K562 (cell line): Measurements from ENCODE around the gene COPE. TPM values are rescaled to one million over a fixed set of nuclear protein-coding genes. Genes with fewer than 3 reads are reported as not detected.
A peak's percentile ranks its signal among the peaks of the same experiment; 100 is the strongest.

Experiments used
- ATAC-seq: fragments of 200-7000 bp; cut with Tn5 transposase; 3 replicates; pipeline ENCODE4 v1.9.1; 2020; ENCODE audit warnings: moderate library complexity
- BruUV-seq: library from RNA; stranded (reverse); fragments of 400-500 nt; replicated peaks from 2 replicates; lab custom pipeline; 2021; lab: Mats Ljungman, UMichigan
- CTCF ChIA-PET: fragments of 300-600 bp; formaldehyde crosslinking; extraction: SDS; loops from one replicate; lab custom pipeline; 2021; ENCODE audit warnings: low intra/inter-chr PET ratio; lab: Yijun Ruan, JAX
- POLR2A ChIA-PET: fragments of 300-600, 350-650 bp; sonication (Branson Sonifier 250); formaldehyde crosslinking; extraction: SDS; loops from one replicate; lab custom pipeline; 2021; ENCODE audit warnings: antibody characterized with exemption, inconsistent platforms; lab: Yijun Ruan, JAX
- DNase-seq, 4 experiments: peaks; one replicate each; pipeline versions ENCODE4 v3.0.0 to v3.0.0-alpha.2; 2011 to 2018; ENCODE audit warnings: low spot score in 3 of 4, mixed read lengths in 3 of 4; ENCODE audit errors: extremely low read depth in 1 of 4
- FAIRE-seq: peaks from 2 replicates; lab custom pipeline; 2011; peaks lifted over from hg19 to GRCh38; lab: Jason Lieb, UNC
- H2AFZ ChIP-seq: 2 replicates; pipeline ENCODE4 v1.6.0; 2011; ENCODE audit warnings: low read depth, low read length, control low read depth, inconsistent platforms
- H3K27ac ChIP-seq: fragments of 200-600 bp; 3 replicates; pipeline ENCODE4 v1.8.0; 2011; ENCODE audit warnings: low read depth, mild to moderate bottlenecking, control low read depth, inconsistent platforms, low read length, moderate library complexity, mixed read lengths; ENCODE audit errors: extremely low read depth
- H3K27me3 ChIP-seq, 2 experiments: fragments of 300-600 bp in 1 of 2; 2 replicates in 1 of 2; 3 replicates in 1 of 2; pipeline versions ENCODE4 v1.6.0 to v1.8.0; 2011; ENCODE audit warnings: inconsistent platforms in 2 of 2, low read length in 2 of 2, mild to moderate bottlenecking in 1 of 2, mixed read lengths in 1 of 2, moderate library complexity in 1 of 2; ENCODE audit not compliant: control insufficient read depth in 2 of 2, insufficient read depth in 2 of 2
- H3K36me3 ChIP-seq: fragments of 300-600 bp; 3 replicates; pipeline ENCODE4 v1.8.0; 2011; ENCODE audit warnings: mild to moderate bottlenecking, low read length, inconsistent platforms; ENCODE audit not compliant: control insufficient read depth, insufficient read depth
- H3K4me1 ChIP-seq, 2 experiments: fragments of 200-600 bp in 1 of 2; replicated peaks in 1 of 2; 2 replicates in 1 of 2; 3 replicates in 1 of 2; pipeline versions ENCODE4 v1.5.1 to v1.8.0; 2011; ENCODE audit warnings: inconsistent platforms in 2 of 2, low read length in 2 of 2, mild to moderate bottlenecking in 1 of 2, mixed read lengths in 1 of 2, moderate library complexity in 1 of 2; ENCODE audit not compliant: control insufficient read depth in 2 of 2, insufficient read depth in 2 of 2
- H3K4me2 ChIP-seq: 2 replicates; pipeline ENCODE4 v1.6.1; 2011; ENCODE audit warnings: low read length, control low read depth, inconsistent platforms, mixed read lengths; ENCODE audit not compliant: insufficient read depth
- H3K4me3 ChIP-seq: fragments of 200-600 bp; sonication (generic), shearing (Covaris generic); 2 replicates; pipeline ENCODE4 v1.5.1; 2016; ENCODE audit warnings: control low read depth, inconsistent platforms
- H3K79me2 ChIP-seq: fragments of 200-600 bp; 3 replicates; pipeline ENCODE4 v1.8.0; 2011; ENCODE audit warnings: low read length, inconsistent platforms; ENCODE audit not compliant: control insufficient read depth, insufficient read depth
- H3K9ac ChIP-seq, 2 experiments: 2 replicates each; pipeline versions ENCODE4 v1.6.0 to v1.6.1; 2011; ENCODE audit warnings: low read depth in 2 of 2, low read length in 2 of 2, control low read depth in 1 of 2, inconsistent platforms in 1 of 2, mild to moderate bottlenecking in 1 of 2, mixed read lengths in 1 of 2; ENCODE audit not compliant: insufficient read depth in 1 of 2
- H3K9me1 ChIP-seq: one replicate; pipeline ENCODE4 v1.6.0; 2011; ENCODE audit warnings: inconsistent platforms, mild to moderate bottlenecking, low read length, moderate library complexity; ENCODE audit not compliant: control insufficient read depth, insufficient read depth
- H3K9me3 ChIP-seq: replicated peaks from 2 replicates; pipeline ENCODE4 v1.5.1; 2011; ENCODE audit warnings: low read depth, low read length, inconsistent platforms; ENCODE audit not compliant: control insufficient read depth, insufficient read depth
- H4K20me1 ChIP-seq: replicated peaks from 2 replicates; pipeline ENCODE4 v1.6.1; 2011; ENCODE audit warnings: low read length, inconsistent platforms, mixed read lengths; ENCODE audit not compliant: control insufficient read depth, insufficient read depth
- DNMT1 ChIP-seq: fragments of 450-650 bp; IDR thresholded peaks from 2 replicates; pipeline ENCODE4 v1.6.1; 2016; ENCODE audit warnings: antibody characterized with exemption, mild to moderate bottlenecking
- EGR1 ChIP-seq: fragments of 450-650 bp; conservative IDR thresholded peaks from 2 replicates; pipeline ENCODE4 v1.6.1; 2017; ENCODE audit warnings: mild to moderate bottlenecking
- FOXJ3 ChIP-seq: sonication (generic); formaldehyde crosslinking; IDR thresholded peaks from 2 replicates; pipeline ENCODE4 v1.4.0; 2020; ENCODE audit warnings: mild to moderate bottlenecking, missing genetic modification reagents
- MTF1 ChIP-seq: fragments of 250-450 bp; sonication (Bioruptor Pico); IDR thresholded peaks from 2 replicates; pipeline ENCODE4 v1.9.0; 2021; ENCODE audit warnings: moderate library complexity, mild to moderate bottlenecking, inconsistent platforms, borderline replicate concordance
- NFE2 ChIP-seq: IDR thresholded peaks from 2 replicates; pipeline ENCODE4 v1.6.1; 2014; ENCODE audit warnings: antibody characterized with exemption, low read depth
- POLR2A ChIP-seq: fragments of 450-650 bp; conservative IDR thresholded peaks from 2 replicates; pipeline ENCODE4 v1.6.1; 2016
- POLR2AphosphoS5 ChIP-seq: IDR thresholded peaks from 2 replicates; pipeline ENCODE4 v1.6.1; 2011; ENCODE audit warnings: mild to moderate bottlenecking, low read depth, low read length, moderate library complexity; ENCODE audit not compliant: control insufficient read depth, insufficient read depth
- POLR2G ChIP-seq: fragments of 200-400 bp; formaldehyde crosslinking; IDR thresholded peaks from 2 replicates; pipeline ENCODE4 v1.6.1; 2017; ENCODE audit warnings: low read depth, mild to moderate bottlenecking, antibody characterized with exemption, low read length, moderate library complexity
- RBFOX2 ChIP-seq: fragments of 200-400 bp; formaldehyde crosslinking; IDR thresholded peaks from 2 replicates; pipeline ENCODE4 v1.6.1; 2017; ENCODE audit warnings: low read depth, mild to moderate bottlenecking, low read length, moderate library complexity
- SUPT5H ChIP-seq: fragments of 450-650 bp; IDR thresholded peaks from 2 replicates; pipeline ENCODE4 v1.6.1; 2016
- WGBS: fragments of 100-300 bp; shearing (Covaris generic); methylation state at CpG from one replicate; pipeline ENCODE4 v1.1.6; 2016; ENCODE audit warnings: low coverage, mixed read lengths; ENCODE audit not compliant: insufficient coverage; ENCODE audit errors: missing lambda C conversion rate; 5-methylcytosine and 5-hydroxymethylcytosine counted together
- in situ Hi-C: fragments of 300-500 bp; cut with MboI; formaldehyde crosslinking; loops from 4 replicates; pipeline ENCODE4 v1.15.0; 2018; ENCODE audit warnings: inconsistent platforms, mixed read lengths
- intact Hi-C: fragments of 100-400 bp; cut with micrococcal nuclease; formaldehyde crosslinking; loops from 2 replicates; pipeline ENCODE4 v1.14.2; 2022
- polyA plus RNA-seq, 8 experiments: library from polyadenylated mRNA; depleted of rRNA in 4 of 8; stranded (reverse) in 5 of 8; unstranded in 3 of 8; fragments of >200 nt; fragmentation: Nextera tagmentation in 2 of 8; fragmentation: Illumina TruSeq in 1 of 8; extraction: Ambion mirVana in 2 of 8; extraction: Trizol in 1 of 8; gene quantifications; 2 replicates each; pipeline versions ENCODE4 v1.2.1 to v1.2.3, GENCODE V29; 2011 to 2014; ENCODE audit warnings: inconsistent platforms in 1 of 8, missing spikeins in 1 of 8
- total RNA-seq, 7 experiments: library from RNA; depleted of rRNA in 6 of 7; stranded (reverse); fragments of >200 nt in 6 of 7; fragmentation: Illumina TruSeq in 2 of 7; extraction: Trizol in 2 of 7; gene quantifications; 2 replicates each; pipeline versions ENCODE4 v1.2.1 to v1.2.3, GENCODE V29; 2011 to 2021; ENCODE audit warnings: low replicate concordance in 1 of 7
- TF ChIP-seq, protein P1 (sequence below): sonication (generic); formaldehyde crosslinking; IDR thresholded peaks from 2 replicates; pipeline ENCODE4 v1.8.1; 2023; ENCODE audit warnings: mild to moderate bottlenecking, missing genetic modification reagents

COPE gene
- total and polyA plus RNA-seq, 9 of the 15 experiments (the other 6 are each of a cell fraction or from before 2014, with no cell fraction given): 5.8 to 273 (median 147) TPM

DNA sequence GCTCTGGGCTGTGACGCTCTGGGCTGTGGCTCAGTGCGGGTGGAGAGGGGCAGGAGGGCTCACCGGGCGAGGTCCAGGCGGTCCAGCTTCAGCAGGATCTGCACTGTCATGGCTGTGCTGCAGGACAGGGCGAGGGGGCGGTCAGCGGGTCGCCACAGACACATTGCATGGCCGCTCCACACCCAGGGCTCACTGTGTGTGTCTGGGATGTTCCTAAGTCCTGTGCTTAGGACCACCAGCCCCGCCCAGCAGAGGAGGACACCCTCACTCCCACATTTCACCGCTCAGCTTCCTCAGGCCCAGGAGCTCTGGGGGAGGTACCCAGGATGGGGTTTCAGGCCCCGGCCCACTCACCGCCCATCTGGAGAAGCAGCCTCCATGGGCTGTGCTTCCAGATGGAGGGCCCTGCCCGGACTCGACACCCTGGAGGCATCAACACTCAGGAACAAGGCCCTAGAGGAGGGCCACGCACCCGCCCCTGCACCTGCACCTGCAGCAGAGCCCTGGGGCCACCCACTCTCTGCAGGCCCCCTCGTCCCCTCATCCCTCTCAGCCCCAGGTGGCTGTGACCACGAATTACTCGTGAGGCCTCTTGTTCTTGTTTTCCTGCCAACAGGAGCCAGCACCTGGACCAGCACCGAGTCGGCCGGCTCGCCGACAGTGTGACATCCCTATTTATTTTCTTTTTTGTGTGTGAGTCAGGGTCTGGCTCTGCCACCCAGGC lies 13.5 kb downstream of the COPE start:
- no peaks in the 10 kb centered on the region for H3K9me1 ChIP-seq
- BruUV-seq: no TSS peak
- no peak for DNase-seq
- H3K9me3 ChIP-seq: no peaks in the 10 kb centered on the region
- no peak overlapping the region for H3K4me2 ChIP-seq
- no peak overlapping the region for H3K4me3 ChIP-seq
- POLR2A ChIA-PET: no interaction called here
- no peak overlapping the region for H3K27ac ChIP-seq
- FAIRE-seq: no peak
- CTCF ChIA-PET: no interaction called here
- H3K9ac ChIP-seq: no peak overlapping the region
- peak; percentile 32; the same call in 1 of the 2 replicates for TF ChIP-seq SUPT5H
- no peak for TF ChIP-seq FOXJ3 (CRISPR knock-in tag)
- TF ChIP-seq RBFOX2: peak; percentile 44; the same call in 1 of the 2 replicates
- 0 out of 2 replicates have a peak, but pooled peaks have one; percentile 25 for TF ChIP-seq POLR2AphosphoS5
- TF ChIP-seq, protein P1, sequence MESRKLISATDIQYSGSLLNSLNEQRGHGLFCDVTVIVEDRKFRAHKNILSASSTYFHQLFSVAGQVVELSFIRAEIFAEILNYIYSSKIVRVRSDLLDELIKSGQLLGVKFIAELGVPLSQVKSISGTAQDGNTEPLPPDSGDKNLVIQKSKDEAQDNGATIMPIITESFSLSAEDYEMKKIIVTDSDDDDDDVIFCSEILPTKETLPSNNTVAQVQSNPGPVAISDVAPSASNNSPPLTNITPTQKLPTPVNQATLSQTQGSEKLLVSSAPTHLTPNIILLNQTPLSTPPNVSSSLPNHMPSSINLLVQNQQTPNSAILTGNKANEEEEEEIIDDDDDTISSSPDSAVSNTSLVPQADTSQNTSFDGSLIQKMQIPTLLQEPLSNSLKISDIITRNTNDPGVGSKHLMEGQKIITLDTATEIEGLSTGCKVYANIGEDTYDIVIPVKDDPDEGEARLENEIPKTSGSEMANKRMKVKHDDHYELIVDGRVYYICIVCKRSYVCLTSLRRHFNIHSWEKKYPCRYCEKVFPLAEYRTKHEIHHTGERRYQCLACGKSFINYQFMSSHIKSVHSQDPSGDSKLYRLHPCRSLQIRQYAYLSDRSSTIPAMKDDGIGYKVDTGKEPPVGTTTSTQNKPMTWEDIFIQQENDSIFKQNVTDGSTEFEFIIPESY (CRISPR knock-in tag): peak; percentile 37; the same call in 1 of the 2 replicates
- TF ChIP-seq MTF1 (CRISPR knock-in tag): no peak
- peak; percentile 58 for TF ChIP-seq POLR2G
- peak; percentile 50 for TF ChIP-seq NFE2
- TF ChIP-seq POLR2A: peak; percentile 27; the same call in 1 of the 2 replicates
- TF ChIP-seq DNMT1: no peak
- peak; percentile 33; the same call in 1 of the 2 replicates for TF ChIP-seq EGR1
- TF ChIP-seq, all 486 proteins: peak for 8
- H3K36me3 ChIP-seq: peaks cover 70% of the 10 kb centered on the region; the same call in 2 of the 3 replicates
- in situ Hi-C loops: no loop called here
- H4K20me1 ChIP-seq: 0 out of 2 replicates have a peak, but pooled peaks cover 5% of the 10 kb centered on the region
- no peak overlapping the region for H2AFZ ChIP-seq
- H3K79me2 ChIP-seq: no peaks in the 10 kb centered on the region
- no peaks in the 10 kb centered on the region for H3K27me3 ChIP-seq
- ATAC-seq: peak; percentile 21
- 75% methylated on average over 15 of the region's 26 CpGs for WGBS
- intact Hi-C loops: no loop called here
- H3K4me1 ChIP-seq: peaks cover 0 to 44% of the 10 kb centered on the region in 2 experiments; a peak in 2 of 5 replicates
